Activated CD4-positive, alpha-beta T cell treated with anti-CD3 and anti-CD28 coated beads for 36 hours (primary cell): ENCODE results near the gene SLC12A7. TPM values are rescaled to one million over a fixed set of nuclear protein-coding genes. Genes with fewer than 3 reads are reported as not detected.

Experiments used
- ATAC-seq: fragments of 200-7000 bp; cut with Tn5 transposase; one replicate; pipeline ENCODE4 v1.10.0; 2021; ENCODE audit warnings: mild to moderate bottlenecking, moderate library complexity
- CTCF ChIA-PET: fragments of 350-600 bp; sonication (Branson Sonifier 250); formaldehyde crosslinking; loops from one replicate; lab custom pipeline; 2021; ENCODE audit warnings: antibody characterized with exemption; lab: Charles Lee
- POLR2A ChIA-PET: fragments of 350-600 bp; sonication (Branson Sonifier 250); formaldehyde crosslinking; loops from one replicate; lab custom pipeline; 2021; ENCODE audit warnings: antibody characterized with exemption, inconsistent platforms; lab: Charles Lee
- DNase-seq: peaks from one replicate; pipeline ENCODE4 v3.0.0-alpha.2; 2020
- H3K27ac Mint-ChIP-seq: one replicate; pipeline ENCODE4 v1.8.0; 2021; ENCODE audit warnings: mixed read lengths
- H3K27me3 Mint-ChIP-seq: one replicate; pipeline ENCODE4 v1.8.0; 2021; ENCODE audit warnings: mixed read lengths
- H3K36me3 Mint-ChIP-seq: one replicate; pipeline ENCODE4 v1.8.0; 2021; ENCODE audit warnings: low read depth, mixed read lengths
- H3K4me1 Mint-ChIP-seq: one replicate; pipeline ENCODE4 v1.8.0; 2021; ENCODE audit warnings: mixed read lengths
- H3K4me3 Mint-ChIP-seq: one replicate; pipeline ENCODE4 v1.8.0; 2021; ENCODE audit warnings: mild to moderate bottlenecking, moderate library complexity, mixed read lengths
- H3K9me3 Mint-ChIP-seq: one replicate; pipeline ENCODE4 v1.8.0; 2021; ENCODE audit warnings: low read depth, mixed read lengths
- intact Hi-C, 2 experiments: fragments of 100-400 bp; cut with DNase I in 1 of 2; cut with micrococcal nuclease in 1 of 2; formaldehyde crosslinking; loops; one replicate each; pipeline versions ENCODE4 v1.14.2 to v1.15.1; 2022 to 2024; cut with DNase I, micrococcal nuclease
- total RNA-seq, 2 experiments: library from RNA; stranded (reverse); gene quantifications; one replicate each; pipeline ENCODE4 v1.2.3, GENCODE V29; 2021

The SLC12A7 gene
- total RNA-seq, 2 experiments from 2014 or later: 18.5 to 21.6 TPM

GRCh38 chr5:1152771-1153282 is 41.0 kb upstream of the SLC12A7 start:
- intact Hi-C loops: no loop called here
- ATAC-seq (no peak), DNase-seq (no peak)
- Mint-ChIP-seq H3K4me3 (no peak overlapping the region), H3K36me3 (peaks cover 1% of the 10 kb centered on the region), H3K27me3 (peaks cover 33% of the 10 kb centered on the region), H3K9me3 (no peaks in the 10 kb centered on the region), H3K4me1 (peaks cover 2% of the 10 kb centered on the region), H3K27ac (no peak overlapping the region)
- ChIA-PET POLR2A (no interaction called here), CTCF (no interaction called here)

GRCh38 chr5:1152156-1152555 is 40.3 kb upstream of the SLC12A7 start:
- H3K27me3 Mint-ChIP-seq: peaks cover 28% of the 10 kb centered on the region
- DNase-seq (no peak), ATAC-seq (no peak)
- H3K27ac Mint-ChIP-seq: no peak overlapping the region
- no peaks in the 10 kb centered on the region for H3K36me3 Mint-ChIP-seq
- H3K9me3 Mint-ChIP-seq: no peaks in the 10 kb centered on the region
- POLR2A ChIA-PET: no interaction called here
- no peak overlapping the region for H3K4me3 Mint-ChIP-seq
- peaks cover 2% of the 10 kb centered on the region for H3K4me1 Mint-ChIP-seq
- CTCF ChIA-PET: no interaction called here
- intact Hi-C loops: no loop called here

- no peak for DNase-seq
- ChIA-PET POLR2A (no interaction called here), CTCF (interaction anchor here (0.6 kb wide), 1 partner anchor 139 kb away, joined by 3 read pairs; no protein-coding TSS in a partner anchor)
- no peaks in the 10 kb centered on the region for H3K36me3 Mint-ChIP-seq
- no peak overlapping the region for H3K27ac Mint-ChIP-seq
- peaks cover 21% of the 10 kb centered on the region for H3K27me3 Mint-ChIP-seq
- no peaks in the 10 kb centered on the region for H3K9me3 Mint-ChIP-seq
- peaks cover 2% of the 10 kb centered on the region for H3K4me1 Mint-ChIP-seq
- intact Hi-C loops: no loop called here
- ATAC-seq: no peak
- no peak overlapping the region for H3K4me3 Mint-ChIP-seq
Observed at GRCh38 chr5:1151316-1151715, 39.5 kb upstream of the SLC12A7 start.

- no peaks in the 10 kb centered on the region for H3K36me3 Mint-ChIP-seq
- no peak overlapping the region for H3K27ac Mint-ChIP-seq
- POLR2A ChIA-PET: no interaction called here
Observed at GRCh38 chr5:1150866-1151265, 39.0 kb upstream of the SLC12A7 start.

GRCh38 chr5:1144638-1145396 is 33.0 kb upstream of the SLC12A7 start:
- H3K4me1 Mint-ChIP-seq: peaks cover 2% of the 10 kb centered on the region
- peaks cover 7% of the 10 kb centered on the region for H3K27me3 Mint-ChIP-seq
- intact Hi-C loops: loop anchor here (5.0 kb wide), 2 partner anchors 128 to 148 kb away; no protein-coding TSS in a partner anchor
- no peak overlapping the region for H3K27ac Mint-ChIP-seq
- ChIA-PET POLR2A (no interaction called here), CTCF (interaction anchor here (0.6 to 0.7 kb wide), 2 partner anchors 43 to 93 kb away, joined by 3 read pairs; no protein-coding TSS in a partner anchor)
- no peak for DNase-seq
- no peak overlapping the region for H3K4me3 Mint-ChIP-seq
- ATAC-seq: no peak
- no peaks in the 10 kb centered on the region for H3K36me3 Mint-ChIP-seq
- H3K9me3 Mint-ChIP-seq: no peaks in the 10 kb centered on the region

More at GRCh38 chr5:1150866-1151265, 39.0 kb upstream of the SLC12A7 start:
- intact Hi-C loops: no loop called here
- H3K4me3 Mint-ChIP-seq: no peak overlapping the region
- peaks cover 2% of the 10 kb centered on the region for H3K4me1 Mint-ChIP-seq
- CTCF ChIA-PET: interaction anchor here (0.6 to 1.3 kb wide), 5 partner anchors 10 to 227 kb away, joined by 3 to 4 read pairs (median 3); no protein-coding TSS in a partner anchor
- H3K27me3 Mint-ChIP-seq: peaks cover 21% of the 10 kb centered on the region
- ATAC-seq (no peak), DNase-seq (no peak)
- H3K9me3 Mint-ChIP-seq: no peaks in the 10 kb centered on the region

GRCh38 chr5:1144089-1144488 is 32.2 kb upstream of the SLC12A7 start:
- Mint-ChIP-seq H3K27me3 (peaks cover 7% of the 10 kb centered on the region), H3K4me1 (peaks cover 2% of the 10 kb centered on the region), H3K27ac (no peak overlapping the region), H3K4me3 (no peak overlapping the region), H3K36me3 (no peaks in the 10 kb centered on the region), H3K9me3 (no peaks in the 10 kb centered on the region)
- DNase-seq (no peak), ATAC-seq (no peak)
- ChIA-PET POLR2A (no interaction called here), CTCF (interaction anchor here (0.6 kb wide), 1 partner anchor 43 kb away, joined by 3 read pairs; no protein-coding TSS in a partner anchor)
- intact Hi-C loops: loop anchor here (5.0 kb wide), 2 partner anchors 127 to 147 kb away; no protein-coding TSS in a partner anchor

- Mint-ChIP-seq H3K9me3 (no peaks in the 10 kb centered on the region), H3K4me3 (no peak overlapping the region), H3K36me3 (no peaks in the 10 kb centered on the region), H3K4me1 (peaks cover 2% of the 10 kb centered on the region), H3K27ac (no peak overlapping the region), H3K27me3 (peaks cover 7% of the 10 kb centered on the region)
- CTCF ChIA-PET: interaction anchor here (1.1 kb wide), 1 partner anchor 134 kb away, joined by 3 read pairs; no protein-coding TSS in a partner anchor
- DNase-seq (no peak), ATAC-seq (no peak)
- intact Hi-C loops: loop anchor here (5.0 kb wide), 2 partner anchors 126 to 146 kb away; no protein-coding TSS in a partner anchor
- POLR2A ChIA-PET: no interaction called here
Observed at GRCh38 chr5:1143670-1143951, 31.7 kb upstream of the SLC12A7 start.

- ChIA-PET POLR2A (no interaction called here), CTCF (interaction anchor here (1.1 kb wide), 1 partner anchor 134 kb away, joined by 3 read pairs; no protein-coding TSS in a partner anchor)
- DNase-seq (no peak), ATAC-seq (no peak)
- Mint-ChIP-seq H3K4me3 (no peak overlapping the region), H3K27me3 (peaks cover 7% of the 10 kb centered on the region), H3K27ac (no peak overlapping the region), H3K9me3 (no peaks in the 10 kb centered on the region), H3K4me1 (peaks cover 2% of the 10 kb centered on the region), H3K36me3 (no peaks in the 10 kb centered on the region)
- intact Hi-C loops: loop anchor here (5.0 kb wide), 2 partner anchors 126 to 146 kb away; no protein-coding TSS in a partner anchor
Observed at GRCh38 chr5:1142886-1143669, 31.2 kb upstream of the SLC12A7 start.

- peaks cover 2% of the 10 kb centered on the region for H3K4me1 Mint-ChIP-seq
- DNase-seq (no peak), ATAC-seq (no peak)
- H3K4me3 Mint-ChIP-seq: no peak overlapping the region
- intact Hi-C loops: loop anchor here (2.0 to 5.0 kb wide), 3 partner anchors 35 to 145 kb away; no protein-coding TSS in a partner anchor
- H3K27me3 Mint-ChIP-seq: peaks cover 5% of the 10 kb centered on the region
- ChIA-PET CTCF (interaction anchor here (1.5 kb wide), 1 partner anchor 220 kb away, joined by 3 read pairs; no protein-coding TSS in a partner anchor), POLR2A (no interaction called here)
- peaks cover under 1% of the 10 kb centered on the region for H3K9me3 Mint-ChIP-seq
- H3K27ac Mint-ChIP-seq: no peak overlapping the region
- H3K36me3 Mint-ChIP-seq: no peaks in the 10 kb centered on the region
Observed at GRCh38 chr5:1141834-1142233, 30.0 kb upstream of the SLC12A7 start.

- no peak for ATAC-seq
- POLR2A ChIA-PET: no interaction called here
- no peak overlapping the region for H3K27ac Mint-ChIP-seq
Observed at GRCh38 chr5:1140818-1141189, 28.9 kb upstream of the SLC12A7 start.

More at GRCh38 chr5:1140818-1141189, 28.9 kb upstream of the SLC12A7 start:
- Mint-ChIP-seq H3K36me3 (no peaks in the 10 kb centered on the region), H3K27me3 (peaks cover 5% of the 10 kb centered on the region), H3K4me1 (peaks cover 2% of the 10 kb centered on the region), H3K4me3 (no peak overlapping the region), H3K9me3 (peaks cover 3% of the 10 kb centered on the region)
- intact Hi-C loops: loop anchor here (1.0 to 5.0 kb wide), 5 partner anchors 30 to 218 kb away; no protein-coding TSS in a partner anchor
- CTCF ChIA-PET: interaction anchor here (0.6 to 1.5 kb wide), 9 partner anchors 10 to 732 kb away, joined by 3 to 5 read pairs (median 3); no protein-coding TSS in a partner anchor
- DNase-seq: no peak
